Activated CD8-positive, alpha-beta memory T cell treated with anti-CD3 and anti-CD28 coated beads, Interleukin-2, amount 50 U/mL, for 24 hours (primary cell): ENCODE measurements around the gene PAQR3.
"Not testable (repeated sequence)": the region's sequence is repeated elsewhere in the genome, so short reads cannot be mapped to it uniquely, and the experiment has no call there.

Experiments used
- DNase-seq: peaks from one replicate; pipeline ENCODE4 v3.0.0-alpha.2; 2020; ENCODE audit errors: extremely low read depth

Gene PAQR3

GRCh38 chr4:78928835-78929234 lies 10.4 kb downstream of the PAQR3 start:
- DNase-seq = no peak

- DNase-seq = no peak
Measured at GRCh38 chr4:78926826-78927225, 12.4 kb downstream of the PAQR3 start.

- no peak for DNase-seq
Measured at GRCh38 chr4:78923464-78924312, 15.6 kb downstream of the PAQR3 start.

GRCh38 chr4:78922207-78922606 lies 17.0 kb downstream of the PAQR3 start:
- no peak for DNase-seq

- DNase-seq = no peak
Measured at GRCh38 chr4:78910612-78911011, 28.6 kb downstream of the PAQR3 start.

GRCh38 chr4:78908974-78909373 lies 30.3 kb downstream of the PAQR3 start:
- DNase-seq = not testable (repeated sequence)

- no peak for DNase-seq
Measured at GRCh38 chr4:78907638-78908037, 31.6 kb downstream of the PAQR3 start.

- DNase-seq = no peak
Measured at GRCh38 chr4:78904143-78904542, 35.1 kb downstream of the PAQR3 start.

GRCh38 chr4:78902298-78902697 lies 36.9 kb downstream of the PAQR3 start:
- no peak for DNase-seq

GRCh38 chr4:78901882-78902281 lies 37.4 kb downstream of the PAQR3 start:
- DNase-seq = no peak

GRCh38 chr4:78899302-78899701 lies 39.9 kb downstream of the PAQR3 start:
- DNase-seq = no peak

GRCh38 chr4:78889955-78890354 lies 49.3 kb downstream of the PAQR3 start:
- no peak for DNase-seq

- DNase-seq = no peak
Measured at GRCh38 chr4:78885598-78885997, 53.6 kb downstream of the PAQR3 start.

- no peak for DNase-seq
Measured at GRCh38 chr4:78880874-78881492, 58.3 kb downstream of the PAQR3 start.

- DNase-seq = no peak
Measured at GRCh38 chr4:78878031-78878430, 61.2 kb downstream of the PAQR3 start.

GRCh38 chr4:78876568-78877320 lies 62.5 kb downstream of the PAQR3 start:
- DNase-seq = no peak

- DNase-seq = no peak
Measured at GRCh38 chr4:78870056-78870455, 69.2 kb downstream of the PAQR3 start.

- DNase-seq = not testable (repeated sequence)
Measured at GRCh38 chr4:78868712-78869111, 70.5 kb downstream of the PAQR3 start.

- DNase-seq = no peak
Measured at GRCh38 chr4:78865451-78865850, 73.8 kb downstream of the PAQR3 start.

- no peak for DNase-seq
Measured at GRCh38 chr4:78864405-78865024, 74.7 kb downstream of the PAQR3 start.

- no peak for DNase-seq
Measured at GRCh38 chr4:78863991-78864390, 75.2 kb downstream of the PAQR3 start.

GRCh38 chr4:78863254-78863869 lies 75.9 kb downstream of the PAQR3 start:
- DNase-seq = no peak
